HepG2 (cell line): Measurements from ENCODE around the gene HSDL1. TPM values are rescaled to one million over a fixed set of nuclear protein-coding genes. Genes with fewer than 3 reads are reported as not detected.
A peak's percentile ranks its signal among the peaks of the same experiment; 100 is the strongest.

Experiments used
- ATAC-seq: fragments of 200-7000 bp; cut with Tn5 transposase; 3 replicates; pipeline ENCODE4 v1.9.1; 2020; ENCODE audit warnings: mild to moderate bottlenecking, moderate library complexity
- BruUV-seq: library from RNA; stranded (reverse); fragments of 400-500 nt; replicated peaks from 2 replicates; lab custom pipeline; 2021; lab: Mats Ljungman, UMichigan
- CTCF ChIA-PET: fragments of 300-600 bp; formaldehyde crosslinking; extraction: SDS; loops from one replicate; lab custom pipeline; 2021; ENCODE audit warnings: low total read pairs, inconsistent platforms, low intra/inter-chr PET ratio; lab: Yijun Ruan, JAX
- POLR2A ChIA-PET: fragments of 350-600 bp; sonication (Branson Sonifier 250); formaldehyde crosslinking; loops from one replicate; lab custom pipeline; 2020; ENCODE audit warnings: antibody characterized with exemption, inconsistent platforms; lab: Yijun Ruan, JAX
- DNase-seq: peaks from one replicate; pipeline ENCODE4 v3.0.0-alpha.2; 2015; ENCODE audit warnings: low spot score
- FAIRE-seq: peaks from 3 replicates; lab custom pipeline; 2011; peaks lifted over from hg19 to GRCh38; lab: Jason Lieb, UNC
- H2AFZ ChIP-seq: one replicate; pipeline ENCODE4 v1.6.1; 2011; ENCODE audit warnings: low read length, inconsistent platforms
- H3K27ac ChIP-seq: fragments of 300-600 bp; 3 replicates; pipeline ENCODE4 v1.8.0; 2011; ENCODE audit warnings: mixed run types, mild to moderate bottlenecking, mixed read lengths, low read length, inconsistent platforms; ENCODE audit not compliant: insufficient read depth; ENCODE audit errors: extremely low read length
- H3K27me3 ChIP-seq, 2 experiments: fragments of 200-600 bp in 1 of 2; 2 replicates in 1 of 2; 3 replicates in 1 of 2; pipeline versions ENCODE4 v1.6.0 to v1.8.0; 2011; ENCODE audit warnings: low read length in 2 of 2, mild to moderate bottlenecking in 2 of 2, moderate library complexity in 2 of 2, inconsistent platforms in 1 of 2; ENCODE audit not compliant: insufficient read depth in 2 of 2, control insufficient read depth in 1 of 2
- H3K36me3 ChIP-seq, 2 experiments: fragments of 200-600 bp in 1 of 2; replicated peaks in 1 of 2; 2 replicates in 1 of 2; 3 replicates in 1 of 2; pipeline versions ENCODE4 v1.5.1 to v1.8.0; 2011; ENCODE audit warnings: low read length in 2 of 2, inconsistent platforms in 1 of 2; ENCODE audit not compliant: insufficient read depth in 2 of 2, control insufficient read depth in 1 of 2
- H3K4me1 ChIP-seq: 2 replicates; pipeline ENCODE4 v1.5.1; 2012; ENCODE audit warnings: low read length, inconsistent platforms; ENCODE audit not compliant: insufficient read depth
- H3K4me2 ChIP-seq: 2 replicates; pipeline ENCODE4 v1.6.0; 2011; ENCODE audit warnings: low read depth, low read length, inconsistent platforms
- H3K4me3 ChIP-seq, 3 experiments: fragments of 200-600 bp in 1 of 3; sonication (generic), shearing (Covaris generic) in 1 of 3; replicated peaks in 1 of 3; 2 replicates each; pipeline ENCODE4 v1.5.1; 2011 to 2016; ENCODE audit warnings: low read length in 3 of 3, inconsistent platforms in 2 of 3, low read depth in 2 of 3, mild to moderate bottlenecking in 2 of 3, control low read depth in 1 of 3, mixed read lengths in 1 of 3; ENCODE audit not compliant: insufficient read depth in 1 of 3
- H3K79me2 ChIP-seq: one replicate; pipeline ENCODE4 v1.6.1; 2011; ENCODE audit warnings: low read length, inconsistent platforms; ENCODE audit not compliant: insufficient read depth
- H3K9ac ChIP-seq: 2 replicates; pipeline ENCODE4 v1.6.0; 2011; ENCODE audit warnings: mild to moderate bottlenecking, low read depth, low read length, inconsistent platforms; ENCODE audit not compliant: insufficient read depth
- H3K9me3 ChIP-seq: 2 replicates; pipeline ENCODE4 v1.5.1; 2012; ENCODE audit warnings: mild to moderate bottlenecking, low read length
- H4K20me1 ChIP-seq: 2 replicates; pipeline ENCODE4 v1.6.0; 2011; ENCODE audit warnings: inconsistent platforms, mild to moderate bottlenecking, low read length, moderate library complexity; ENCODE audit not compliant: insufficient read depth
- EZH2 ChIP-seq: conservative IDR thresholded peaks from 2 replicates; pipeline ENCODE4 v1.6.1; 2012; ENCODE audit warnings: mild to moderate bottlenecking, low read depth, low read length, moderate library complexity
- SCMH1 ChIP-seq: sonication (generic); formaldehyde crosslinking; IDR thresholded peaks from 2 replicates; pipeline ENCODE4 v1.9.0; 2021; ENCODE audit warnings: missing genetic modification reagents, mild to moderate bottlenecking, borderline replicate concordance
- ZNF234 ChIP-seq: sonication (generic); formaldehyde crosslinking; conservative IDR thresholded peaks from 2 replicates; pipeline ENCODE4 v1.5.1; 2020; ENCODE audit warnings: mild to moderate bottlenecking, missing genetic modification reagents
- WGBS: methylation state at CpG from one replicate; pipeline ENCODE4 v1.1.6; 2017; ENCODE audit warnings: low lambda C conversion rate; 5-methylcytosine and 5-hydroxymethylcytosine counted together
- in situ Hi-C: cut with HindIII; loops from 2 replicates; pipeline ENCODE4 v1.10.0; 2017; ENCODE audit warnings: low pct_unique_long_range_greater_than_20kb; ENCODE audit not compliant: extremely low pct_ligation_motif_present
- intact Hi-C: fragments of 100-400 bp; cut with micrococcal nuclease; formaldehyde crosslinking; loops from one replicate; pipeline ENCODE4 v1.10.0; 2022; ENCODE audit not compliant: unreplicated experiment
- polyA plus RNA-seq, 8 experiments: library from polyadenylated mRNA; depleted of rRNA in 3 of 8; stranded (reverse) in 7 of 8; unstranded in 1 of 8; fragments of >200 nt; fragmentation: Illumina TruSeq in 4 of 8; extraction: Trizol in 4 of 8; gene quantifications; 2 replicates each; pipeline versions ENCODE4 v1.2.1 to v1.2.3, GENCODE V29; 2011 to 2016; ENCODE audit warnings: low read depth in 4 of 8, missing spikeins in 1 of 8, mixed read lengths in 1 of 8; ENCODE audit not compliant: insufficient read depth in 1 of 8
- total RNA-seq, 5 experiments: library from RNA; depleted of rRNA; stranded (reverse); fragments of >200 nt; fragmentation: Illumina TruSeq; extraction: Trizol; gene quantifications; 2 replicates each; pipeline ENCODE4 v1.2.3, GENCODE V29; 2016; ENCODE audit warnings: low read depth in 1 of 5
- TF ChIP-seq, protein P1 (sequence below): sonication (generic); formaldehyde crosslinking; IDR thresholded peaks from 2 replicates; pipeline ENCODE4 v1.5.0; 2020; ENCODE audit warnings: missing genetic modification reagents

Gene HSDL1
- total and polyA plus RNA-seq, 2 of the 13 experiments (the other 11 are each of a cell fraction or from before 2014, with no cell fraction given), result 49.2 to 49.7 TPM

- TF ChIP-seq, protein P1, sequence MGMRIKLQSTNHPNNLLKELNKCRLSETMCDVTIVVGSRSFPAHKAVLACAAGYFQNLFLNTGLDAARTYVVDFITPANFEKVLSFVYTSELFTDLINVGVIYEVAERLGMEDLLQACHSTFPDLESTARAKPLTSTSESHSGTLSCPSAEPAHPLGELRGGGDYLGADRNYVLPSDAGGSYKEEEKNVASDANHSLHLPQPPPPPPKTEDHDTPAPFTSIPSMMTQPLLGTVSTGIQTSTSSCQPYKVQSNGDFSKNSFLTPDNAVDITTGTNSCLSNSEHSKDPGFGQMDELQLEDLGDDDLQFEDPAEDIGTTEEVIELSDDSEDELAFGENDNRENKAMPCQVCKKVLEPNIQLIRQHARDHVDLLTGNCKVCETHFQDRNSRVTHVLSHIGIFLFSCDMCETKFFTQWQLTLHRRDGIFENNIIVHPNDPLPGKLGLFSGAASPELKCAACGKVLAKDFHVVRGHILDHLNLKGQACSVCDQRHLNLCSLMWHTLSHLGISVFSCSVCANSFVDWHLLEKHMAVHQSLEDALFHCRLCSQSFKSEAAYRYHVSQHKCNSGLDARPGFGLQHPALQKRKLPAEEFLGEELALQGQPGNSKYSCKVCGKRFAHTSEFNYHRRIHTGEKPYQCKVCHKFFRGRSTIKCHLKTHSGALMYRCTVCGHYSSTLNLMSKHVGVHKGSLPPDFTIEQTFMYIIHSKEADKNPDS, result no peak
Observed at GRCh38 chr16:84166796-84167695, 22.1 kb upstream of the HSDL1 start (continued).

GRCh38 chr16:84165746-84166145, 20.8 kb upstream of the HSDL1 start:
- ATAC-seq (no peak), FAIRE-seq (no peak), DNase-seq (no peak)
- H2AFZ ChIP-seq, result no peak overlapping the region
- CTCF ChIA-PET, result no interaction called here
- WGBS, result 69% methylated on average over 7 of the region's 7 CpGs
- H3K79me2 ChIP-seq, result no peaks in the 10 kb centered on the region
- intact Hi-C loops, result no loop called here
- no peak for TF ChIP-seq ZNF234 (CRISPR knock-in tag)
- H4K20me1 ChIP-seq, result no peaks in the 10 kb centered on the region
- BruUV-seq, result no TSS peak
- H3K9me3 ChIP-seq, result no peaks in the 10 kb centered on the region
- H3K4me3 ChIP-seq, result no peak overlapping the region
- H3K9ac ChIP-seq, result no peak overlapping the region
- no peak overlapping the region for H3K4me2 ChIP-seq
- POLR2A ChIA-PET, result no interaction called here
- H3K4me1 ChIP-seq, result no peaks in the 10 kb centered on the region
- in situ Hi-C loops, result no loop called here
- no peak overlapping the region for H3K27ac ChIP-seq
- H3K36me3 ChIP-seq, result no peaks in the 10 kb centered on the region
- H3K27me3 ChIP-seq, result peaks cover 8 to 53% of the 10 kb centered on the region in 2 experiments

- CTCF ChIA-PET, result no interaction called here
- Histone ChIP-seq H3K4me3 (no peak overlapping the region), H3K36me3 (no peaks in the 10 kb centered on the region), H3K79me2 (no peaks in the 10 kb centered on the region), H3K4me2 (no peak overlapping the region), H3K9ac (no peak overlapping the region), H3K27me3 (peaks cover 4 to 75% of the 10 kb centered on the region in 2 experiments), H4K20me1 (no peaks in the 10 kb centered on the region), H3K27ac (no peak overlapping the region), H3K4me1 (no peaks in the 10 kb centered on the region), H2AFZ (no peak overlapping the region), H3K9me3 (no peaks in the 10 kb centered on the region)
- intact Hi-C loops (no loop called here), in situ Hi-C loops (no loop called here)
- BruUV-seq, result no TSS peak
- DNase-seq (no peak), FAIRE-seq (no peak), ATAC-seq (peak; percentile 33; the same call in 1 of the 3 replicates)
- 7% methylated on average over 3 of the region's 3 CpGs for WGBS
- POLR2A ChIA-PET, result no interaction called here
- TF ChIP-seq SCMH1 (no peak), EZH2 (0 out of 2 replicates have a peak, but pooled peaks have one; percentile 25)
- TF ChIP-seq, all 625 proteins: peak for 1
Observed at GRCh38 chr16:84161801-84162200, 16.8 kb upstream of the HSDL1 start.
